SH-SY5Y (cell line): ENCODE results near the gene RANBP6.

Source experiments
- GATA2 ChIP-seq: IDR thresholded peaks from 2 replicates; pipeline ENCODE4 v1.6.1; 2011; ENCODE audit warnings: mild to moderate bottlenecking, low read depth, low read length
- GATA3 ChIP-seq: IDR thresholded peaks from 2 replicates; pipeline ENCODE4 v1.6.1; 2011; ENCODE audit warnings: low read depth, mild to moderate bottlenecking, low read length, moderate library complexity

DNA sequence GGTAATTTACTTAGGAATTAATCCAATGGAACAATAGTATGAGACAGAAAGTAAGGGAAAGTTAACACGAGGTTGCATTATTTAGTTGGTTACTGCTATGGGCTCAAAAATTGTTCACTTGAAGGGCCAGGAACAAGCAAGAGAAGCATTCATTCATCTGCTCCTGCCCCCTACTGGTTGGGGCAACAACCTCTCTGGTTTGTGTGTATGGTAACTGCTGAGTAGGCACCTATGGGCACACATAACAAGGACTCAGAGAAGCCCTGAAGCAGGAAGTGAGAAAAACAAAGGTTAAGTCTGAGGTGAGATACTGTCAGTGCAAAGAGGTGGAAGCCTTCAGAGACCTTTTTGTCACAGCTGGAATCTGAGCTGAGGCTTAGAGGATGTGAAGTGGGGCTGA is 34.4 kb upstream of the RANBP6 start:
- no peak for TF ChIP-seq GATA2
- no peak for TF ChIP-seq GATA3
